ENCODE measurements around the gene GTF3C2. TPM values are rescaled to one million over a fixed set of nuclear protein-coding genes. Genes with fewer than 3 reads are reported as not detected.

Gene GTF3C2
- total and polyA plus RNA-seq, 2 of the 13 experiments (the other 11 are each of a cell fraction or from before 2014, with no cell fraction given) = 77.5 to 130 TPM

DNA sequence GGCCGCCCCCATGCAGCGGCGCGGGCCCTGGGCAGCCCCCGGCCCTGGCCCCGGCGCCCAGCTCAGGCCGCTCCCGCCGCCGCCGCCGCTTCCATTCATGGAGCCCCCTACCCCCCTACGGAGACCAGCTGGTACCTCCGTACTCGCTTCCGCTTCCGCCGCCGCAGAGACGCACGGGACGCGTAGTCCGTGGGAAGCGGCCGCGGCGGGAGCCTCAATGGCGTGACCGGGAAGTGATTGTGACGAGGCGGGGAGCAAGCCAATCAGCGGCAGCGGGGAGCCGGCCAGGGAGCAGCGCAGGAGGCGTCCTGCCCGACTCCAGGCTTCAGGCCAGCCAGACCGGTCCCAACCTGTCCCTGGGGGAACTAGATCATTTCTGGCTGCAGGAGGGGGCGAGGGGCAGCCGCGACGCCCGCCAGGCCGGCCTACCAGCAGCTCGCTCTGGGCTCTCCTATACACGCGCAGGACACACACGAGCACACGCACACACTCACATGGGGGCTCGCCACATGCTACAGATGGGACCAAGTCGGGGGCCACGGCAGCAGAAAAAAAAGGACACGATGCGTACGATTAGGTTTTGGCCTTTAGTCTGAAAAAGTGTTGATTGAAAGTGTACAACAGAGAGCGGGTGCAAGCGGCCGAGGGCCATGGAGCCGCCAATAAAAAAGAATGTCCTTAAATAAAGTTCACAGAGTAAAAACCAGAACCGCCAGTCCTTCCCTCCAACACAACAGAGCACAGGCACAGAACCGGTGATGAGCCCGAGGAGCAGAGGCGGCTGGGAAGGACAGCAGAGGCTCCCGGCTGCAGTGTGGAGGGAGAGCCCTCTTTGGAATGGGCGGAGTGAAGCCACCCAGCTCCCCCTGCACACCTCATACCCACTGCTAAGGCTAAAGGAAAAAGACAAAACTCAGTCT lies 24.3 kb upstream of the GTF3C2 start, which contains the start of gene ZNF513 (continued):
- TF ChIP-seq, protein P1, sequence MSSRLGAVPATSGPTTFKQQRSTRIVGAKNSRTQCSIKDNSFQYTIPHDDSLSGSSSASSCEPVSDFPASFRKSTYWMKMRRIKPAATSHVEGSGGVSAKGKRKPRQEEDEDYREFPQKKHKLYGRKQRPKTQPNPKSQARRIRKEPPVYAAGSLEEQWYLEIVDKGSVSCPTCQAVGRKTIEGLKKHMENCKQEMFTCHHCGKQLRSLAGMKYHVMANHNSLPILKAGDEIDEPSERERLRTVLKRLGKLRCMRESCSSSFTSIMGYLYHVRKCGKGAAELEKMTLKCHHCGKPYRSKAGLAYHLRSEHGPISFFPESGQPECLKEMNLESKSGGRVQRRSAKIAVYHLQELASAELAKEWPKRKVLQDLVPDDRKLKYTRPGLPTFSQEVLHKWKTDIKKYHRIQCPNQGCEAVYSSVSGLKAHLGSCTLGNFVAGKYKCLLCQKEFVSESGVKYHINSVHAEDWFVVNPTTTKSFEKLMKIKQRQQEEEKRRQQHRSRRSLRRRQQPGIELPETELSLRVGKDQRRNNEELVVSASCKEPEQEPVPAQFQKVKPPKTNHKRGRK (CRISPR knock-in tag; IDR thresholded peaks at IDR 0.05) = 0 out of 2 replicates have a peak, but pooled peaks have one; percentile 27
- no peak for TF ChIP-seq NCOA1 (CRISPR knock-in tag; IDR thresholded peaks at IDR 0.05)
- no peak for TF ChIP-seq KDM5A (IDR thresholded peaks at IDR 0.05; ENCODE audit: borderline replicate concordance, low read length)
- peak; percentile 16; the same call in 1 of the 2 replicates for TF ChIP-seq ETV5 (CRISPR knock-in tag; IDR thresholded peaks at IDR 0.05; ENCODE audit: borderline replicate concordance)
- TF ChIP-seq, protein P2, sequence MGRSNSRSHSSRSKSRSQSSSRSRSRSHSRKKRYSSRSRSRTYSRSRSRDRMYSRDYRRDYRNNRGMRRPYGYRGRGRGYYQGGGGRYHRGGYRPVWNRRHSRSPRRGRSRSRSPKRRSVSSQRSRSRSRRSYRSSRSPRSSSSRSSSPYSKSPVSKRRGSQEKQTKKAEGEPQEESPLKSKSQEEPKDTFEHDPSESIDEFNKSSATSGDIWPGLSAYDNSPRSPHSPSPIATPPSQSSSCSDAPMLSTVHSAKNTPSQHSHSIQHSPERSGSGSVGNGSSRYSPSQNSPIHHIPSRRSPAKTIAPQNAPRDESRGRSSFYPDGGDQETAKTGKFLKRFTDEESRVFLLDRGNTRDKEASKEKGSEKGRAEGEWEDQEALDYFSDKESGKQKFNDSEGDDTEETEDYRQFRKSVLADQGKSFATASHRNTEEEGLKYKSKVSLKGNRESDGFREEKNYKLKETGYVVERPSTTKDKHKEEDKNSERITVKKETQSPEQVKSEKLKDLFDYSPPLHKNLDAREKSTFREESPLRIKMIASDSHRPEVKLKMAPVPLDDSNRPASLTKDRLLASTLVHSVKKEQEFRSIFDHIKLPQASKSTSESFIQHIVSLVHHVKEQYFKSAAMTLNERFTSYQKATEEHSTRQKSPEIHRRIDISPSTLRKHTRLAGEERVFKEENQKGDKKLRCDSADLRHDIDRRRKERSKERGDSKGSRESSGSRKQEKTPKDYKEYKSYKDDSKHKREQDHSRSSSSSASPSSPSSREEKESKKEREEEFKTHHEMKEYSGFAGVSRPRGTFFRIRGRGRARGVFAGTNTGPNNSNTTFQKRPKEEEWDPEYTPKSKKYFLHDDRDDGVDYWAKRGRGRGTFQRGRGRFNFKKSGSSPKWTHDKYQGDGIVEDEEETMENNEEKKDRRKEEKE (IDR thresholded peaks at IDR 0.05) = no peak
- no peak for TF ChIP-seq ZNF496 (CRISPR knock-in tag; IDR thresholded peaks at IDR 0.05; ENCODE audit: insufficient replicate concordance)
- TF ChIP-seq, protein P3, sequence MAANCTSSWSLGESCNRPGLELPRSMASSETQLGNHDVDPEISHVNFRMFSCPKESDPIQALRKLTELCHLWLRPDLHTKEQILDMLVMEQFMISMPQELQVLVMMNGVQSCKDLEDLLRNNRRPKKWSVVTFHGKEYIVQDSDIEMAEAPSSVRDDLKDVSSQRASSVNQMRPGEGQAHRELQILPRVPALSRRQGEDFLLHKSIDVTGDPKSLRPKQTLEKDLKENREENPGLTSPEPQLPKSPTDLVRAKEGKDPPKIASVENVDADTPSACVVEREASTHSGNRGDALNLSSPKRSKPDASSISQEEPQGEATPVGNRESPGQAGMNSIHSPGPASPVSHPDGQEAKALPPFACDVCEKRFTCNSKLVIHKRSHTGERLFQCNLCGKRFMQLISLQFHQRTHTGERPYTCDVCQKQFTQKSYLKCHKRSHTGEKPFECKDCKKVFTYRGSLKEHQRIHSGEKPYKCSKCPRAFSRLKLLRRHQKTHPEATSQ (CRISPR knock-in tag; IDR thresholded peaks at IDR 0.05; ENCODE audit: borderline replicate concordance) = no peak
- no peak for TF ChIP-seq ZNF703 (CRISPR knock-in tag; IDR thresholded peaks at IDR 0.05; ENCODE audit: borderline replicate concordance)
- TF ChIP-seq ZNF234 (CRISPR knock-in tag; conservative IDR thresholded peaks at IDR 0.05) = no peak
- TF ChIP-seq ZNF333 (CRISPR knock-in tag; IDR thresholded peaks at IDR 0.05; ENCODE audit: borderline replicate concordance) = 0 out of 2 replicates have a peak, but pooled peaks have one; percentile 24
- TF ChIP-seq ZNF709 (CRISPR knock-in tag; IDR thresholded peaks at IDR 0.05) = no peak
- no peak for TF ChIP-seq TBP (CRISPR knock-in tag; IDR thresholded peaks at IDR 0.05)
- TF ChIP-seq KMT2B (CRISPR knock-in tag; IDR thresholded peaks at IDR 0.05) = no peak; the same call in 1 of the 2 replicates
- TF ChIP-seq ZSCAN31 (CRISPR knock-in tag; IDR thresholded peaks at IDR 0.05; ENCODE audit: low read depth) = no peak; the same call in 1 of the 2 replicates
- TF ChIP-seq, protein P4, sequence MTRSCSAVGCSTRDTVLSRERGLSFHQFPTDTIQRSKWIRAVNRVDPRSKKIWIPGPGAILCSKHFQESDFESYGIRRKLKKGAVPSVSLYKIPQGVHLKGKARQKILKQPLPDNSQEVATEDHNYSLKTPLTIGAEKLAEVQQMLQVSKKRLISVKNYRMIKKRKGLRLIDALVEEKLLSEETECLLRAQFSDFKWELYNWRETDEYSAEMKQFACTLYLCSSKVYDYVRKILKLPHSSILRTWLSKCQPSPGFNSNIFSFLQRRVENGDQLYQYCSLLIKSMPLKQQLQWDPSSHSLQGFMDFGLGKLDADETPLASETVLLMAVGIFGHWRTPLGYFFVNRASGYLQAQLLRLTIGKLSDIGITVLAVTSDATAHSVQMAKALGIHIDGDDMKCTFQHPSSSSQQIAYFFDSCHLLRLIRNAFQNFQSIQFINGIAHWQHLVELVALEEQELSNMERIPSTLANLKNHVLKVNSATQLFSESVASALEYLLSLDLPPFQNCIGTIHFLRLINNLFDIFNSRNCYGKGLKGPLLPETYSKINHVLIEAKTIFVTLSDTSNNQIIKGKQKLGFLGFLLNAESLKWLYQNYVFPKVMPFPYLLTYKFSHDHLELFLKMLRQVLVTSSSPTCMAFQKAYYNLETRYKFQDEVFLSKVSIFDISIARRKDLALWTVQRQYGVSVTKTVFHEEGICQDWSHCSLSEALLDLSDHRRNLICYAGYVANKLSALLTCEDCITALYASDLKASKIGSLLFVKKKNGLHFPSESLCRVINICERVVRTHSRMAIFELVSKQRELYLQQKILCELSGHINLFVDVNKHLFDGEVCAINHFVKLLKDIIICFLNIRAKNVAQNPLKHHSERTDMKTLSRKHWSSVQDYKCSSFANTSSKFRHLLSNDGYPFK (CRISPR knock-in tag; IDR thresholded peaks at IDR 0.05; ENCODE audit: borderline replicate concordance) = peak; percentile 4; the same call in 1 of the 2 replicates
- TF ChIP-seq ZNF34 (CRISPR knock-in tag; IDR thresholded peaks at IDR 0.05; ENCODE audit: borderline replicate concordance) = 0 out of 2 replicates have a peak, but pooled peaks have one; percentile 19
- TF ChIP-seq ZSCAN22 (CRISPR knock-in tag; IDR thresholded peaks at IDR 0.05) = no peak
